Neural cell (in vitro differentiated cells): ENCODE data around the gene SNX7. TPM values are rescaled to one million over a fixed set of nuclear protein-coding genes. Genes with fewer than 3 reads are reported as not detected.

ENCODE experiments used
- H2AFZ ChIP-seq: fragments of 200-600, 300-800 bp; sonication (generic), shearing (Covaris generic); 2 replicates; pipeline ENCODE4 v1.6.0; 2014; ENCODE audit warnings: low read depth, mild to moderate bottlenecking, antibody characterized with exemption, low read length, moderate library complexity
- H3F3A ChIP-seq: fragments of 200-600 bp; shearing (Covaris generic); 2 replicates; pipeline ENCODE4 v1.6.1; 2016; ENCODE audit warnings: mild to moderate bottlenecking, moderate library complexity, mixed read lengths, antibody characterized with exemption, low read length; ENCODE audit not compliant: insufficient read depth, poor library complexity, severe bottlenecking
- H3K27ac ChIP-seq: fragments of 200-600, 300-800 bp; sonication (generic), shearing (Covaris generic); 2 replicates; pipeline ENCODE4 v1.5.1; 2014; ENCODE audit warnings: mild to moderate bottlenecking, low read length, moderate library complexity
- H3K27me3 ChIP-seq: fragments of 300-800, 200-600 bp; sonication (generic), shearing (Covaris generic); 2 replicates; pipeline ENCODE4 v1.6.0; 2014; ENCODE audit warnings: mild to moderate bottlenecking, low read depth, low read length, moderate library complexity; ENCODE audit not compliant: insufficient read depth
- H3K36me3 ChIP-seq: fragments of 300-800, 200-600 bp; sonication (generic), shearing (Covaris generic); 2 replicates; pipeline ENCODE4 v1.5.1; 2014; ENCODE audit warnings: mild to moderate bottlenecking, antibody characterized with exemption, low read length, moderate library complexity; ENCODE audit not compliant: insufficient read depth
- H3K4me2 ChIP-seq: fragments of 300-800, 200-600 bp; sonication (generic), shearing (Covaris generic); 2 replicates; pipeline ENCODE4 v1.6.0; 2014; ENCODE audit warnings: mild to moderate bottlenecking, low read length
- H3K4me3 ChIP-seq: fragments of 300-800, 200-600 bp; sonication (generic), shearing (Covaris generic); 2 replicates; pipeline ENCODE4 v1.5.1; 2014; ENCODE audit warnings: mild to moderate bottlenecking, low read length, moderate library complexity
- H3K79me2 ChIP-seq: fragments of 200-600 bp; shearing (Covaris generic); replicated peaks from 2 replicates; pipeline ENCODE4 v1.6.0; 2014; ENCODE audit warnings: mild to moderate bottlenecking, low read length, moderate library complexity; ENCODE audit not compliant: insufficient read depth
- H3K9ac ChIP-seq: fragments of 300-800, 200-600 bp; sonication (generic), shearing (Covaris generic); 2 replicates; pipeline ENCODE4 v1.6.1; 2016; ENCODE audit warnings: mild to moderate bottlenecking, low read length, mixed read lengths
- H3K9me2 ChIP-seq: fragments of 200-600 bp; shearing (Covaris generic); 2 replicates; pipeline ENCODE4 v1.6.1; 2016; ENCODE audit warnings: mild to moderate bottlenecking, low read length, mixed read lengths; ENCODE audit not compliant: insufficient read depth
- H3K9me3 ChIP-seq: fragments of 200-600, 300-800 bp; sonication (generic), shearing (Covaris generic); 2 replicates; pipeline ENCODE4 v1.6.1; 2016; ENCODE audit warnings: mild to moderate bottlenecking, mixed run types, low read length, moderate library complexity, mixed read lengths
- H4K20me1 ChIP-seq: fragments of 200-600 bp; shearing (Covaris generic); 2 replicates; pipeline ENCODE4 v1.6.1; 2016; ENCODE audit warnings: mild to moderate bottlenecking, mixed run types; ENCODE audit not compliant: insufficient read depth
- EP300 ChIP-seq: fragments of 450-650 bp; conservative IDR thresholded peaks from 2 replicates; pipeline ENCODE4 v1.6.1; 2014; ENCODE audit warnings: antibody characterized with exemption, mild to moderate bottlenecking, moderate library complexity; ENCODE audit not compliant: poor library complexity, severe bottlenecking
- EZH2 ChIP-seq: fragments of 200-600, 300-800 bp; shearing (Covaris generic), sonication (generic); IDR thresholded peaks from 2 replicates; pipeline ENCODE4 v1.6.1; 2014; ENCODE audit warnings: antibody characterized with exemption, low read length, borderline replicate concordance, mild to moderate bottlenecking; ENCODE audit not compliant: insufficient read depth, poor library complexity, severe bottlenecking
- MXI1 ChIP-seq: fragments of 450-650 bp; conservative IDR thresholded peaks from 2 replicates; pipeline ENCODE4 v1.6.1; 2014; ENCODE audit warnings: antibody characterized with exemption, mild to moderate bottlenecking; ENCODE audit not compliant: poor library complexity, severe bottlenecking
- POLR2AphosphoS5 ChIP-seq: IDR thresholded peaks from 2 replicates; pipeline ENCODE4 v1.6.1; 2012
- RAD21 ChIP-seq: fragments of 450-650 bp; conservative IDR thresholded peaks from 2 replicates; pipeline ENCODE4 v1.6.1; 2014; ENCODE audit warnings: antibody characterized with exemption, mild to moderate bottlenecking, moderate library complexity
- REST ChIP-seq: IDR thresholded peaks from 2 replicates; pipeline ENCODE4 v1.6.1; 2012; ENCODE audit warnings: borderline replicate concordance
- SMC3 ChIP-seq: fragments of 450-650 bp; conservative IDR thresholded peaks from 2 replicates; pipeline ENCODE4 v1.6.1; 2014; ENCODE audit warnings: antibody characterized with exemption, mild to moderate bottlenecking, moderate library complexity; ENCODE audit not compliant: poor library complexity
- TAF1 ChIP-seq: IDR thresholded peaks from 2 replicates; pipeline ENCODE4 v1.6.1; 2012; ENCODE audit warnings: low read depth
- polyA plus RNA-seq: library from polyadenylated mRNA; depleted of rRNA; stranded (reverse); fragments of >200 nt; gene quantifications from 2 replicates; pipeline ENCODE4 v1.2.3, GENCODE V29; 2014
- TF ChIP-seq, protein P1 (sequence below): fragments of 450-650 bp; IDR thresholded peaks from 2 replicates; pipeline ENCODE4 v1.5.1; 2014; ENCODE audit warnings: antibody characterized with exemption, mild to moderate bottlenecking, moderate library complexity; ENCODE audit not compliant: poor library complexity, severe bottlenecking

The SNX7 gene
- polyA plus RNA-seq, 1 donor from 2014 or later = 7.5 TPM

DNA sequence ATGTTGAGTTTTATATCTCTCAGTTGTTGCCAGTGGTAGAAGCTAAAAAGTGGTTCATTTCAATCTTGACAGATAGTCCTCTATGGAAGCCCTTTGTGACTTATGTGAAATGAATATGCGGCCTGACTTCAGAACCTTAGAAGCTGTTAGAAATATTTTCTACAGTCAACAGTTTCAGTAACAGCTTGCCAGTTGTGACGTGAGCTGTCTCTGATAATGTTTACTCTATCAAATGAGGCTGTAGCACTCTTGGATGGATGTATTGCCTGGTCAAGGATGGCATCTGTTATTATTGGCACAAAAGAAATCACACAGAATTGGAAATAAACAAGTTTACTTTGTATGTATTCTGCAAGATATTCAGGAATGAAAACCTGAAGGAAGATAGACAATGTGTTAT is 31.9 kb downstream of the SNX7 start:
- H3K36me3 ChIP-seq = no peaks in the 10 kb centered on the region
- no peak overlapping the region for H3K27ac ChIP-seq
- H3K4me3 ChIP-seq = no peak overlapping the region
- no peaks in the 10 kb centered on the region for H4K20me1 ChIP-seq
- H3K9me3 ChIP-seq = no peaks in the 10 kb centered on the region
- no peaks in the 10 kb centered on the region for H3K9me2 ChIP-seq
- H3K27me3 ChIP-seq = no peaks in the 10 kb centered on the region
- TF ChIP-seq, protein P1, sequence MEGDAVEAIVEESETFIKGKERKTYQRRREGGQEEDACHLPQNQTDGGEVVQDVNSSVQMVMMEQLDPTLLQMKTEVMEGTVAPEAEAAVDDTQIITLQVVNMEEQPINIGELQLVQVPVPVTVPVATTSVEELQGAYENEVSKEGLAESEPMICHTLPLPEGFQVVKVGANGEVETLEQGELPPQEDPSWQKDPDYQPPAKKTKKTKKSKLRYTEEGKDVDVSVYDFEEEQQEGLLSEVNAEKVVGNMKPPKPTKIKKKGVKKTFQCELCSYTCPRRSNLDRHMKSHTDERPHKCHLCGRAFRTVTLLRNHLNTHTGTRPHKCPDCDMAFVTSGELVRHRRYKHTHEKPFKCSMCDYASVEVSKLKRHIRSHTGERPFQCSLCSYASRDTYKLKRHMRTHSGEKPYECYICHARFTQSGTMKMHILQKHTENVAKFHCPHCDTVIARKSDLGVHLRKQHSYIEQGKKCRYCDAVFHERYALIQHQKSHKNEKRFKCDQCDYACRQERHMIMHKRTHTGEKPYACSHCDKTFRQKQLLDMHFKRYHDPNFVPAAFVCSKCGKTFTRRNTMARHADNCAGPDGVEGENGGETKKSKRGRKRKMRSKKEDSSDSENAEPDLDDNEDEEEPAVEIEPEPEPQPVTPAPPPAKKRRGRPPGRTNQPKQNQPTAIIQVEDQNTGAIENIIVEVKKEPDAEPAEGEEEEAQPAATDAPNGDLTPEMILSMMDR = no peak
- no peak for TF ChIP-seq SMC3
- no peak for TF ChIP-seq REST
- TF ChIP-seq POLR2AphosphoS5 = no peak
- TF ChIP-seq EP300 = no peak
- TF ChIP-seq EZH2 = no peak
- TF ChIP-seq TAF1 = no peak
- TF ChIP-seq RAD21 = no peak
- no peak for TF ChIP-seq MXI1
- H3K4me2 ChIP-seq = no peak overlapping the region
- no peak overlapping the region for H2AFZ ChIP-seq
- no peaks in the 10 kb centered on the region for H3K79me2 ChIP-seq
- no peaks in the 10 kb centered on the region for H3F3A ChIP-seq
- H3K9ac ChIP-seq = no peak overlapping the region

GRCh38 chr1:98696077-98696476 is 34.6 kb downstream of the SNX7 start:
- no peaks in the 10 kb centered on the region for H3F3A ChIP-seq
- no peak overlapping the region for H2AFZ ChIP-seq
- H3K4me3 ChIP-seq = no peak overlapping the region
- no peak overlapping the region for H3K4me2 ChIP-seq
- H3K9me2 ChIP-seq = no peaks in the 10 kb centered on the region
- no peak overlapping the region for H3K9ac ChIP-seq
- no peaks in the 10 kb centered on the region for H3K27me3 ChIP-seq
- H3K36me3 ChIP-seq = no peaks in the 10 kb centered on the region
- H3K79me2 ChIP-seq = no peaks in the 10 kb centered on the region
- H3K9me3 ChIP-seq = no peaks in the 10 kb centered on the region
- H4K20me1 ChIP-seq = no peaks in the 10 kb centered on the region
- H3K27ac ChIP-seq = no peak overlapping the region
- no peak for TF ChIP-seq REST
- no peak for TF ChIP-seq TAF1
- TF ChIP-seq POLR2AphosphoS5 = no peak
- TF ChIP-seq, protein P1 = no peak
- no peak for TF ChIP-seq MXI1
- no peak for TF ChIP-seq SMC3
- no peak for TF ChIP-seq EZH2
- no peak for TF ChIP-seq RAD21
- TF ChIP-seq EP300 = no peak
